Measurements from ENCODE around the gene NAIF1.

The NAIF1 gene

DNA sequence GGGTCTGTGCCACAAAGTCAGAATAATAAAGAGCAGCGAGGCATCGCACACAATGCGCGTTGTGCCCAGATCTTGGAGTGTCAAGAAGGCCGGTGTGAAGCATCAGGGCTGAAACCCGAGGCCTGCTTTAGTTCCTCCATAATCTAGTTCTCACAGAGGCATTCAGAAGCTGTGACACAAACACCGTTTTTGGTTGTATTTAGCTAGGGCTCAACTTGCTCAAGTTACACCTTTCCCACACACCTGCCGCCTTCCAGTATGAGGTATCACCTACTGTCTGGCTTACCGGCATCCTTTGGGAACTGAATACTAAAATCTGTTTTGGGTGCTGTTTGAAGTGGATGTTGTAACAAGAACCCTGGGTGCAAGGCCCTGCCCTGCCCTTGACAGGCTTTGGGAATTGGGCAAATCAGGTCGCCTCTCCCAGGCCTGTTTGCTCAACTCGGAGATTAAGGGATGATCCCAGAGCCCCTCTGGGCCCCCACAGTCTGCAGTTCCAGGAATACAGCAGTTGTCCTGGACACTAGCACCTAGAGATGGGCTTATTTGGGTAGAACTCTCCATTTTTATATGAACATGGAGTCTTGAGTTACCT lies 27.9 kb upstream of the NAIF1 start:
- TF ChIP-seq CTCF (conservative IDR thresholded peaks at IDR 0.05; ENCODE audit: low read depth, low read length) = no peak
- DNase-seq (ENCODE audit: low read depth) = no peak
- H3K4me3 ChIP-seq (ENCODE audit: low read depth, low read length) = no peak overlapping the region

DNA sequence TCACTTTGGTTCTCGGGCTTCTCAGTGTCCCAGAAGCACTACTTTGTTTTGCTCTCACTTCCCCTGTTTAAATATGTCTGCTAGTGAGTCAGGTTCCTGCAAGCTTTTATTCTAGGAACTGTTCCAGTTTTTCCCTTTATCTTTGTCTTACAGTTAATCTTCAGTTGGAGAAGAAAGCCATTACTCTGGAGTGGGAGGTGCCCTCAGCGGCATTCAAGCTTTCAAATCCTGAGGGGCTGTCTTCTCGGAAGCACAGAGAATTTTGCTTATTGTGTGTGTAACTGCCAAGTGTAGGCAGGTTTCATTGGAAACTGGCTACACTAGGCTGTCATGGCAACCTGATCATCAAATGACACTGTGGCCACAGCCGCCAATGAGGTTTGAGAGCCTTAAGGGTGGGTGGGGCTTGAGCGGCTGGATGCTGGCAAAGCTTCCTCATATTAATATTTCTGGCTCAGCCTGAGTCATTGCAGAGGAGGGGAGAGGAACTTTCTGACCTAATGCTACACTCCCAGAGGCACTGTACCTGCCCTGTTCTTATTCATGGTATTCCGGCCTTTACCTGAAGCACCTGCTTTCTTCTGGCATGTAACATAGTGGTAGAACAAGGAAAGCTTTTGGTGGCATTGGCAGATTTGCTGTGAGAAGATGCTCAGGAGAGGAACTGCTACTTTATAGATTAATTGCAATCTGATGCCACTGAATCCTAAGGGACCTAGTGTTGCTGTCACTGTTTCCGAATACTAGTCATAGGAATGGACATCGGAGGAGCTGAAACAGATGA lies 27.2 kb upstream of the NAIF1 start:
- H3K4me3 ChIP-seq (ENCODE audit: low read depth, low read length) = no peak overlapping the region
- TF ChIP-seq CTCF (conservative IDR thresholded peaks at IDR 0.05; ENCODE audit: low read depth, low read length) = no peak

GRCh38 chr9:128093011-128093410 lies 25.9 kb upstream of the NAIF1 start:
- no peak for TF ChIP-seq CTCF (conservative IDR thresholded peaks at IDR 0.05; ENCODE audit: low read depth, low read length)
- H3K4me3 ChIP-seq (ENCODE audit: low read depth, low read length) = no peak overlapping the region
- no peak for DNase-seq (ENCODE audit: low read depth)

More for the DNA sequence above, 27.2 kb upstream of the NAIF1 start:
- peak; percentile 98 for DNase-seq (ENCODE audit: low read depth)

- no peak for DNase-seq (ENCODE audit: low read depth)
- TF ChIP-seq CTCF (conservative IDR thresholded peaks at IDR 0.05; ENCODE audit: low read depth, low read length) = no peak
- H3K4me3 ChIP-seq (ENCODE audit: low read depth, low read length) = no peak overlapping the region
These were observed 25.3 kb upstream of the NAIF1 start for GRCh38 chr9:128092199-128092977.

GRCh38 chr9:128091571-128091970 lies 24.5 kb upstream of the NAIF1 start:
- TF ChIP-seq CTCF (conservative IDR thresholded peaks at IDR 0.05; ENCODE audit: low read depth, low read length) = no peak
- no peak for DNase-seq (ENCODE audit: low read depth)
- H3K4me3 ChIP-seq (ENCODE audit: low read depth, low read length) = peak overlapping the region; percentile 18

- TF ChIP-seq CTCF (conservative IDR thresholded peaks at IDR 0.05; ENCODE audit: low read depth, low read length) = no peak
- DNase-seq (ENCODE audit: low read depth) = peak; percentile 90
- H3K4me3 ChIP-seq (ENCODE audit: low read depth, low read length) = peak overlapping the region; percentile 18
These were observed 24.0 kb upstream of the NAIF1 start for GRCh38 chr9:128091144-128091543.

Measured in choroid plexus epithelial cell (primary cell).